ENCODE measurements around the gene GSX2. TPM values are rescaled to one million over a fixed set of nuclear protein-coding genes. Genes with fewer than 3 reads are reported as not detected.

Gene GSX2
- total and polyA plus RNA-seq, 2 of the 8 experiments (the other 6 are each of a cell fraction or from before 2014, with no cell fraction given), result not detected

DNA sequence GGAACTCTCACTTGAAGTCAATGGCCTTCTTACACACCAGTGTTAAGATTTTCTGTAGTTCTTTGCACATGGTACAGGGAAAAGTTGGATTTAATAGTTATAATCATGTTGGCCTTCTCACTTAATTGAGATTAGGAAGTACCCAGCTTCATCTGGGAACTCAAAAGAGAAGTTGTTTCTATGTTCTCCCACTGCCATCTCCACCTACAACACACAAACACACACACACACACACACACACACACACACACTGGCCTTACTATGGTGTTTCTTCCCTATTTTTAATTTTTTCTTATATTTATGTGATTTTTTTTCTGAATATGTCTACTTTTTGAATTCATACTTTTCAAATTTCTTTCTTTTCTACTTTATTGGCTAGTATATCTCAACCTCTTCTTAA is 25.6 kb upstream of the GSX2 start:
- no peaks in the 10 kb centered on the region for H3K23me2 ChIP-seq (ENCODE audit: low read depth, low read length)
- H4K5ac ChIP-seq (ENCODE audit: insufficient read length, low read depth, low read length), result no peak overlapping the region
- no peak overlapping the region for H3K4me2 ChIP-seq (ENCODE audit: insufficient read depth in 1 of 2, low read depth in 2 of 2, low read length in 2 of 2)
- no peaks in the 10 kb centered on the region for H4K20me1 ChIP-seq (replicated peaks in 1 of 2; ENCODE audit: control insufficient read depth in 1 of 2, insufficient read depth in 2 of 2, low read length in 2 of 2)
- no peak overlapping the region for H2AK5ac ChIP-seq (ENCODE audit: low read depth, low read length)
- H2BK15ac ChIP-seq (ENCODE audit: low read length), result no peak overlapping the region
- H3K9me3 ChIP-seq (ENCODE audit: insufficient read depth in 2 of 2, low read depth in 1 of 2, low read length in 1 of 2), result no peaks in the 10 kb centered on the region
- H3K9ac ChIP-seq (replicated peaks in 1 of 4; ENCODE audit: extremely low read depth in 1 of 4, low read depth in 3 of 4, low read length in 3 of 4), result no peak overlapping the region
- DNase-seq (ENCODE audit: low read depth in 1 of 2, low spot score in 2 of 2) (no peak), FAIRE-seq (no peak)
- no peak overlapping the region for H3K18ac ChIP-seq (ENCODE audit: extremely low read depth, low read length)
- no peaks in the 10 kb centered on the region for H3K4me1 ChIP-seq (replicated peaks in 1 of 4; ENCODE audit: control insufficient read depth in 3 of 4, insufficient read depth in 4 of 4, low read length in 3 of 4)
- no peak overlapping the region for H3K14ac ChIP-seq (ENCODE audit: insufficient read length)
- no peak overlapping the region for H4K91ac ChIP-seq (replicated peaks; ENCODE audit: insufficient read length, low read length)
- no peak overlapping the region for H2BK12ac ChIP-seq (ENCODE audit: low read depth, low read length)
- H3K23ac ChIP-seq (ENCODE audit: insufficient read length), result no peak overlapping the region
- no peak overlapping the region for H4K8ac ChIP-seq (ENCODE audit: extremely low read depth, insufficient read depth, low read length)
- POLR2A ChIA-PET (ENCODE audit: partially characterized antibody), result no interaction called here
- H2AFZ ChIP-seq (ENCODE audit: low read length), result no peak overlapping the region
- H3K27me3 ChIP-seq (replicated peaks in 1 of 4; ENCODE audit: control insufficient read depth in 3 of 4, extremely low read depth in 1 of 4, insufficient read depth in 3 of 4, low read length in 3 of 4), result no peaks in the 10 kb centered on the region
- no peak overlapping the region for H2BK20ac ChIP-seq (ENCODE audit: low read length)
- CTCF ChIA-PET (ENCODE audit: partially characterized antibody), result no interaction called here
- H3K79me1 ChIP-seq (ENCODE audit: low read depth, low read length), result no peaks in the 10 kb centered on the region
- no peak overlapping the region for H3K27ac ChIP-seq (ENCODE audit: low read depth, low read length)
- no peaks in the 10 kb centered on the region for H3K79me2 ChIP-seq (ENCODE audit: control insufficient read depth in 1 of 2, insufficient read depth in 2 of 2, low read length in 2 of 2)
- no peak overlapping the region for H3K56ac ChIP-seq (replicated peaks; ENCODE audit: insufficient read length, low read depth, low read length)
- H3K36me3 ChIP-seq (ENCODE audit: control insufficient read depth in 2 of 4, insufficient read depth in 4 of 4, low read length in 3 of 4), result no peaks in the 10 kb centered on the region
- H2BK5ac ChIP-seq (ENCODE audit: low read depth, low read length), result no peak overlapping the region
- H3K4me3 ChIP-seq (ENCODE audit: extremely low read depth in 1 of 4, insufficient read depth in 2 of 4, low read depth in 3 of 4, low read length in 4 of 4), result no peak overlapping the region
- H2BK120ac ChIP-seq (replicated peaks; ENCODE audit: low read depth, low read length), result no peak overlapping the region
- H3K4ac ChIP-seq (replicated peaks; ENCODE audit: insufficient read length, low read depth, low read length), result no peak overlapping the region
- TF ChIP-seq SIX5 (IDR thresholded peaks at IDR 0.05; ENCODE audit: low read depth, low read length), result no peak
- TF ChIP-seq CBX8 (IDR thresholded peaks at IDR 0.05; ENCODE audit: borderline replicate concordance, low read depth, low read length), result no peak
- TF ChIP-seq, protein P1, sequence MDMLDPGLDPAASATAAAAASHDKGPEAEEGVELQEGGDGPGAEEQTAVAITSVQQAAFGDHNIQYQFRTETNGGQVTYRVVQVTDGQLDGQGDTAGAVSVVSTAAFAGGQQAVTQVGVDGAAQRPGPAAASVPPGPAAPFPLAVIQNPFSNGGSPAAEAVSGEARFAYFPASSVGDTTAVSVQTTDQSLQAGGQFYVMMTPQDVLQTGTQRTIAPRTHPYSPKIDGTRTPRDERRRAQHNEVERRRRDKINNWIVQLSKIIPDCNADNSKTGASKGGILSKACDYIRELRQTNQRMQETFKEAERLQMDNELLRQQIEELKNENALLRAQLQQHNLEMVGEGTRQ (IDR thresholded peaks at IDR 0.05; ENCODE audit: low read length), result no peak
- TF ChIP-seq GTF2F1 (IDR thresholded peaks at IDR 0.05; ENCODE audit: borderline replicate concordance, low read depth, low read length), result no peak
- no peak for TF ChIP-seq SP2 (IDR thresholded peaks at IDR 0.05; ENCODE audit: low read length)
- no peak for TF ChIP-seq HDAC6 (IDR thresholded peaks at IDR 0.05; ENCODE audit: low read depth, low read length)
- TF ChIP-seq SUZ12 (IDR thresholded peaks at IDR 0.05; ENCODE audit: low read length), result no peak
- TF ChIP-seq CEBPB (IDR thresholded peaks at IDR 0.05; ENCODE audit: low read depth, low read length), result no peak
- no peak for TF ChIP-seq RFX5 (IDR thresholded peaks at IDR 0.05; ENCODE audit: borderline replicate concordance, low read depth, low read length)
- no peak for TF ChIP-seq PHF8 (conservative IDR thresholded peaks at IDR 0.05; ENCODE audit: low read depth, low read length)

Data from H1 (cell line).